NCI-H1930 (cell line): Measurements from ENCODE around the gene PGAP6.

ENCODE experiments used
- DNase-seq, 2 experiments: peaks; one replicate each; lab custom pipeline; 2025; lab: John Stamatoyannopoulos, UW

Gene PGAP6

DNA sequence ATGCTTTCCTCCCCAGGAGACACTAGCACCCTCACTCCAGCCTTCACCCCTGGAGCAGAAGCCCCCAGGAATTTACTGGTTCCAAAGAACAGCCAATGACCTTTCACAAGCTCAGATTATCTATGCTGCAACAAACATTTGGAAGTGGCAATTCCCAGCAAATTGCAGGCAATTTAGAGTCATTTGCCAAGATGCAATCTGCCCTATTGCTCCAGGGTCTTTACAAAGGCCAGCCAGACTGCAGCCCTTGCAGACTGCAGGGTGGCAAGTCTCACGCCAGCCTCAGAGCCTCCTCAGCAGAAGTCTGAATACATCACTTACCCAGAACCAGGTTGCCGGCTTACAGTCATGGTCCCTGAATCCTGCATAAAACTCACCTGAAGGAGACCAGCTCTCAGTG, 51.0 kb downstream of the PGAP6 start:
- DNase-seq, result no peak

DNA sequence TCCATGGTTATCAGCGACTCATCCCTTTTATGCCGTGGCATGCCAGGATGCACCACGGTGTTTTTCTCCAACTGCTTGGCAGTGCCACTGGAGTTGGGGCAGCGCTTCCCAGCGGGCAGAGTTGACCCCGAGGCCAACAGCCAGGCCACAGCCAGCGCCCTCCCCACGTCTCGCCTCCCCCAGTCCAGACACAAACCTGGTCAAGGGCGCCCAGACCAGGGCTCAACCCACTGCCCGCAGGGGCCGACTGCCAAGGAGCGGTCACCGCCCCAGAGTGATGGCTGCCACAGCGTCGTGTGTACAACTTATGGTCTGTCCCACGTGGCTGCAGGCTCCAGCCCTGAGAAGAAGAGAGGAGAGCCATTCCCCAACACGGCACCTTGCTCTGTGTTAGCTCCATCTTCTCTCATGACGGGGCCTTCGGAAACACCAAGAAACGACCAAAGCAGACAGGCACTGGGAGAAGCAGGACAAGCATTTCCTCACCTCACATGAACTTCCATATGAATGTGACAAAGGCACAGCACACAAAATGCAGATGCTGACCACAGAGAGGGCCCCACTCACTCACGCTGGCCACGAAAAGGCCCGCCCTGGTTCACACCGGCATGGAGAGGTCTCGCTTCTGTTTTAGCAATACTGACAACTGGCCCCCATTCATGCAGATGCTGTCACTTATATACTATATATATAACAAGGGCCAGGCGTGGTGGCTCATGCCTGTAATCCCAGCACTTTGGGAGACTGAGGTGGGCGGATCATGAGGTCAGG, 56.2 kb downstream of the PGAP6 start:
- DNase-seq, result no peak

DNA sequence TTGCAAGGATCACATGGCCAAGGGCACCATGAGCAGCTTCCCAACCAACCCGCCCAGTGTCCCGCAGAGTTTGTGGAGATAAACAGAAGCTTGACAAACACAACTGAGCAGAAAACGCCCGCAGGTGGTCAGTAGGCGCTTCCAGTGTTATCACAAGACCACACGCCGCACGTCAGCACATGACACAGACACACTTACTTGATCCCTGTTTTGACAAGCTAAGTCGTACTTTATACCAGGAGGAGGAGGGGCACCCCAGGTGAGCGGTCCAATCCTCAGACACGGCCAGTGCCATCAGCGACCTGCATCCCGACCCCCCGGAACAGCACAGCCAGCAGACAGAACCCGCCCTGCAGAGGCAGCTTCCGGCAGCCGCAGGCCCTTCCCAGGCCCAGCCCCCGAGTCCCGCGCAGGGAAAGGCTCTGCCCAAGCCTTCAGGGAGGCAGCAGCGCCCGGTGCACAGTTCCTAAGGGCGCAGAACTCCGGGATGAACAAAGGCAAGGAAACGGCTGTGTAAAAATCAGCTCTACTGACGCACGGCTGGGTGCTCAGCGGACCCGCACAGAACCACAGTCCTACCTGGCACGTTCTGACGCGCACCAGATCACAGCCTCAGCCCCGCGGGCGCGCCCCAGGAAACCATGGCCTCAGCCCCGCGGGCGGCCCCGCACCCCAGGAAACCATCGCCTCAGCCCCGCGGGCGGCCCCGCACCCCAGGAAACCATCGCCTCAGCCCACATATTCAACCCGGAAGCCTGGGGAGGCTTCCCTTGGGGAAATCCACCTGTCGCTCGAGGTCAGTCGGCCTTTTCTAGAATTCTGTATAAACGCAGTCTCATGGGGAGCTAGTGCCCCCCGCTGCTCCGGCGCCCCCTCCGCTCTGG, 57.1 kb downstream of the PGAP6 start:
- DNase-seq, result no peak

DNA sequence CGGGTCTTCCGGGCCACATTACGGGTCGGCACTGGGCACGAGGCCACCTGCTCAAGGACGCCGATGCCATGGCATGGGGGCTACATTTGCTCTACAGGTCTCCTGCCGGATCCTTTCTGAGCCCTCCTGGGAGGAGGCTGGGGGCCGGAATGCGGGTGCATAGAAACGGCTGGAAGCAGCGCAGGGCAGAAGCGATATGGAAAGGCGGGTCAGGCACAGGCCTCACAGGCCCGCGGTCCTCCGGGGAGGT, 57.7 kb downstream of the PGAP6 start:
- no peak for DNase-seq

DNA sequence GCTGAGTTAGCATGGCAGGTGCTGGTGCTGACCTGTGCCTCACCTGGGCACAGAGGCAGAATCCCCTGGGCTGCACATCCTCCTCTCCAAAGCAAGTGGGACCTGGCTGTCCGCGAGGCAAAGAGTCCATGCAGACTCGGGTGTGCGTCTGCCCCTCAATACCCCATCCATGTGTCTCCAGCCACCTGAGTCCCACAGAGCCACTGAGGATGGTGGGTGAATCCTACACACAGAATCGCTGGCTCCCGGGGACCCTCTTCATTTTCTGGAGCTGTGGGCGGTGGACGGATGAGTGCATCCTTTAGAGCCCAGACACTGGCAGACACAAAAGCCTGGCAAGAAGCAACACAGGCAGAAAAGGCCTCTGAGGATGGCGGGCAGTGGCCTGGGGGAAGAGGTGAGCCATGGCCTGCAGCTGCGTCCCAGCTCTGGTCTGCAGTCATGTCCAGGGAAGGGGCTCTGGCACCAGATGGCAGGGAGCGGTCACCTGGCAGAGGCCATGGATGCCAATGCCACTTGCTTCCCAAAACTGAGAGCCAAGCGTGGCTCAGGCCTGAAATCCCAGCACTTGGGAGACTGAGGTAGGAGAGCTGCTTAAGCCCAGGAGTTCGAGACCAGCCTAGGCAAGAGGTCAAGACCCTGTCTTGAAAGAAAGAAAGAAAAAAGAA, 59.2 kb downstream of the PGAP6 start:
- DNase-seq, result no peak

DNA sequence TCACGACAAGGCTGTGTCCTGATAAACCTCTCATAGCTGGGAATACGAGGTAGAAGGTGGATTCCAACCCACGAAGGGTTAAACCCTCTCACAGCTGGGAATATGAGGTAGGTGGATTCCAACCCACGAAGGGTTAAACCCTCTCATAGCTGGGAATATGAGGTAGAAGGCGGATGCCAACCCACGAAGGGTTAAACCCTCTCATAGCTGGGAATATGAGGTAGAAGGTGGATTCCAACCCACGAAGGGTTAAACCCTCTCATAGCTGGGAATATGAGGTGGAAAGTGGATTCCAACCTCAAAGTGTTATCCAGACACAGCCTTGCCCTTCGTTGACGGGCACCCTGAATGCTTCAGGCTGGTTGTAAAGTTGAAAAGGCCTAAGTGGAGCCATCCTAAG, 60.2 kb downstream of the PGAP6 start:
- DNase-seq, result no peak
